ENCODE results near the gene METAP1. TPM values are rescaled to one million over a fixed set of nuclear protein-coding genes. Genes with fewer than 3 reads are reported as not detected.

METAP1 gene
- total RNA-seq, 4 donors from 2014 or later = 33.4 to 43.1 (median 37.6) TPM

- Histone ChIP-seq H3K27ac (peak overlapping the region in 1 of 3 donors; percentile 86), H3K27me3 (no peaks in the 10 kb centered on the region), H3K4me3 (replicated peaks in 1 of 3) (peak overlapping the region; percentile 51 to 94 (median 84)), H3K4me1 (peaks cover 13 to 21% of the 10 kb centered on the region in 2 donors), H3K9me3 (no peaks in the 10 kb centered on the region), H3K36me3 (no peaks in the 10 kb centered on the region)
- TF ChIP-seq POLR2A (IDR thresholded peaks at IDR 0.05) = no peak
- no peak for TF ChIP-seq CTCF (IDR thresholded peaks at IDR 0.05)
- intact Hi-C loops (cut with DNase I) = loop anchor here (5.0 kb wide), 1 partner anchor 61 kb away; no protein-coding TSS in a partner anchor
- WGBS, 2 donors = 45 to 48% methylated on average over 5 of the region's 5 CpGs
- no peak for DNase-seq
Measured at GRCh38 chr4:98996765-98997068, 1.2 kb downstream of the METAP1 start.

GRCh38 chr4:98997166-98997565, 1.6 kb downstream of the METAP1 start:
- Histone ChIP-seq H3K27ac (no peak overlapping the region), H3K4me1 (peaks cover 18 to 21% of the 10 kb centered on the region in 2 donors), H3K4me3 (replicated peaks in 1 of 3) (no peak overlapping the region), H3K36me3 (no peaks in the 10 kb centered on the region), H3K9me3 (no peaks in the 10 kb centered on the region), H3K27me3 (no peaks in the 10 kb centered on the region)
- WGBS, 2 donors = 71 to 72% methylated on average over 6 of the region's 6 CpGs
- no peak for TF ChIP-seq POLR2A (IDR thresholded peaks at IDR 0.05)
- TF ChIP-seq CTCF (IDR thresholded peaks at IDR 0.05) = no peak
- no peak for DNase-seq
- intact Hi-C loops (cut with DNase I) = loop anchor here (5.0 kb wide), 1 partner anchor 60 kb away; no protein-coding TSS in a partner anchor

- intact Hi-C loops (cut with DNase I) = loop anchor here (5.0 kb wide), 1 partner anchor 59 kb away; no protein-coding TSS in a partner anchor
- Histone ChIP-seq H3K9me3 (no peaks in the 10 kb centered on the region), H3K4me3 (replicated peaks in 1 of 3) (no peak overlapping the region), H3K36me3 (no peaks in the 10 kb centered on the region), H3K4me1 (peaks cover 27 to 28% of the 10 kb centered on the region in 2 donors), H3K27ac (no peak overlapping the region), H3K27me3 (no peaks in the 10 kb centered on the region)
- TF ChIP-seq CTCF (IDR thresholded peaks at IDR 0.05) (no peak), POLR2A (IDR thresholded peaks at IDR 0.05) (no peak)
- 96 to 98% methylated on average over 7 of the region's 7 CpGs for WGBS, 2 donors
- DNase-seq = no peak
Measured at GRCh38 chr4:98998551-98998950, 3.0 kb downstream of the METAP1 start.

- Histone ChIP-seq H3K27ac (no peak overlapping the region), H3K4me3 (replicated peaks in 1 of 3) (no peak overlapping the region), H3K27me3 (no peaks in the 10 kb centered on the region), H3K36me3 (no peaks in the 10 kb centered on the region), H3K4me1 (peaks cover 15 to 16% of the 10 kb centered on the region in 2 donors), H3K9me3 (no peaks in the 10 kb centered on the region)
- no peak for DNase-seq
- intact Hi-C loops (cut with DNase I) = no loop called here
- no peak for TF ChIP-seq CTCF (IDR thresholded peaks at IDR 0.05)
- no peak for TF ChIP-seq POLR2A (IDR thresholded peaks at IDR 0.05)
- WGBS, 2 donors = 40 to 59% methylated on average over 3 of the region's 3 CpGs
Measured at GRCh38 chr4:99002279-99002678, 6.8 kb downstream of the METAP1 start.

GRCh38 chr4:99008051-99008450, 12.5 kb downstream of the METAP1 start:
- TF ChIP-seq POLR2A (IDR thresholded peaks at IDR 0.05) = no peak
- no peak for TF ChIP-seq CTCF (IDR thresholded peaks at IDR 0.05)
- Histone ChIP-seq H3K4me3 (replicated peaks in 1 of 3) (no peak overlapping the region), H3K36me3 (no peaks in the 10 kb centered on the region), H3K27ac (no peak overlapping the region), H3K9me3 (no peaks in the 10 kb centered on the region), H3K4me1 (peaks cover 0 to under 1% of the 10 kb centered on the region in 2 donors), H3K27me3 (no peaks in the 10 kb centered on the region)
- intact Hi-C loops (cut with DNase I) = no loop called here
- 93 to 94% methylated on average over 2 of the region's 2 CpGs for WGBS, 2 donors
- DNase-seq = no peak
